AG04450 (cell line): ENCODE measurements around the gene EXOC3L2. TPM values are rescaled to one million over a fixed set of nuclear protein-coding genes. Genes with fewer than 3 reads are reported as not detected.

ENCODE experiments used
- CTCF ChIA-PET: fragments of 300-600, 350-600 bp; formaldehyde crosslinking; extraction: SDS; loops from one replicate; lab custom pipeline; 2022; ENCODE audit warnings: antibody characterized with exemption, inconsistent platforms; lab: Charles Lee
- POLR2A ChIA-PET: fragments of 350-600 bp; formaldehyde crosslinking; extraction: SDS; loops from one replicate; lab custom pipeline; 2021; ENCODE audit warnings: antibody characterized with exemption, inconsistent platforms; lab: Yijun Ruan, JAX
- DNase-seq: peaks from one replicate; pipeline ENCODE4 v3.0.0-alpha.2; 2011; ENCODE audit warnings: low read depth, low spot score
- H3K27ac ChIP-seq: one replicate; pipeline ENCODE4 v1.5.1; 2012; ENCODE audit warnings: low read depth, low read length, control low read depth
- H3K27me3 ChIP-seq: one replicate; pipeline ENCODE4 v1.6.0; 2012; ENCODE audit warnings: low read length; ENCODE audit not compliant: control insufficient read depth, insufficient read depth
- H3K4me3 ChIP-seq: 2 replicates; pipeline ENCODE4 v1.5.1; 2011; ENCODE audit warnings: mild to moderate bottlenecking, low read depth, low read length, control low read depth
- H3K9me3 ChIP-seq: 2 replicates; pipeline ENCODE4 v1.5.1; 2012; ENCODE audit warnings: low read length; ENCODE audit not compliant: control insufficient read depth, insufficient read depth
- CTCF ChIP-seq: IDR thresholded peaks from 2 replicates; pipeline ENCODE4 v1.5.1; 2011; ENCODE audit warnings: low read depth, low read length, control low read depth, inconsistent platforms
- polyA plus RNA-seq: library from polyadenylated mRNA; depleted of rRNA; stranded (reverse); fragments of >200 nt; gene quantifications from 2 replicates; pipeline ENCODE4 v1.2.3, GENCODE V29; 2011

The EXOC3L2 gene
- polyA plus RNA-seq, 1 experiment: not detected

DNA sequence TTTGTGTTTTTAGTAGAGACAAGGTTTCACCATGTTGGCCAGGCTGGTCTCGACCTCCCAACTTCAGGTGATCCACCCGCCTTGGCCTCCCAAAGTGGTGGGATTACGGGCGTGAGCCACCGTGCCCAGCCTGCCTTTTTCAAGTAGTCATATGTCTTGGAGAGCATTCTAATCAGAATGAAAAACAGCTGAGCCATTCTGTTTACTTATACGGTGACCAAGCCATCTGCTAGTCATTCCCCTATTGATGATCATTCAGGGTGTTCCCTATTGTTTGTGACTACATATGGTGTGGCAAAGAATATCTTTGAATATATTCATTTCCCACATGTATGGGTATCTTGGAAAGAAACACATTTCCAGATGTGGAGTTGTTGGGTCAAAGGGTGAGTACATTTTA, 49.4 kb downstream of the EXOC3L2 start:
- peaks cover 8% of the 10 kb centered on the region for H3K27me3 ChIP-seq
- CTCF ChIA-PET: no interaction called here
- no peaks in the 10 kb centered on the region for H3K9me3 ChIP-seq
- TF ChIP-seq CTCF: no peak
- no peak for DNase-seq
- H3K4me3 ChIP-seq: no peak overlapping the region
- H3K27ac ChIP-seq: no peak overlapping the region
- POLR2A ChIA-PET: no interaction called here

GRCh38 chr19:45191375-45191774, 53.8 kb downstream of the EXOC3L2 start:
- peaks cover 3% of the 10 kb centered on the region; the same call in 1 of the 2 replicates for H3K9me3 ChIP-seq
- H3K4me3 ChIP-seq: no peak overlapping the region
- no peak for DNase-seq
- TF ChIP-seq CTCF: no peak
- H3K27me3 ChIP-seq: no peaks in the 10 kb centered on the region
- CTCF ChIA-PET: no interaction called here
- POLR2A ChIA-PET: no interaction called here
- H3K27ac ChIP-seq: no peak overlapping the region

- no peak for TF ChIP-seq CTCF
- POLR2A ChIA-PET: no interaction called here
- no peaks in the 10 kb centered on the region for H3K27me3 ChIP-seq
- H3K9me3 ChIP-seq: peaks cover 3% of the 10 kb centered on the region; the same call in 1 of the 2 replicates
- no peak for DNase-seq
- H3K4me3 ChIP-seq: no peak overlapping the region
- CTCF ChIA-PET: no interaction called here
- H3K27ac ChIP-seq: no peak overlapping the region
These were observed 55.2 kb downstream of the EXOC3L2 start for GRCh38 chr19:45189971-45190370.

DNA sequence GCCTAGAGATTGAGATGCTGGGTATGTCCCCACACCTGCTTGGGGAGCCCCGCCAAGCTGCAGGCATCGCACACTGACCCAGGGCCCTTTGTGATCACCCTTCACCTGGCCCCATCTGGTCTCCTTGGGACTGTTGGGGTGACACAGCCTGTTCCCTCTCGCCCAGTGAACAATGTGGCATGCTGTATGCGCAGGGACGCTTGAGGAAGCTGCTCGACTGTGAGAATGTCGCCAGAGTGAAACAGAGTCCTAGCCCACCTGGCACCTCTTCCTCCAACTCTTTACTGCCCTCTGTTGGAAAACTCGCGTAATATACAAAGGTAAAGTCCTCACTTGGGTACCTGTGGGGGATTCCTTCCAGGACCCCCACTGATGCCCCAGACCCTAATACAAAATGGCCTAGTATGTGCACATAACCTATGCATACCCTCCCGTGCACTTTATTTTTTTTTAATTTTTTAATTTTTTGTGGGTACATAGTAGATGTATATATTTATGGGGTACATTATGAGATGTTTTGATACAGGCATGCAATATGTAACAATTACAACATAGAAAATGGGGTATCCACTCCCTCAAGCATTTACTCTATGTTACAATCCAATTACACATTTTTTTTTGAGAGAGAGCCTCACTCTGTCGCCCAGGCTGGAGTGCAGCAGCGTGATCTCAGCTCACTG, 57.6 kb downstream of the EXOC3L2 start:
- peak; percentile 38 for TF ChIP-seq CTCF
- ChIA-PET POLR2A (no interaction called here), CTCF (interaction anchor here (0.8 kb wide), 1 partner anchor 10 kb away, joined by 3 read pairs; the partner anchor contains the start of gene TRAPPC6A)
- no peak overlapping the region for H3K27ac ChIP-seq
- H3K9me3 ChIP-seq: peaks cover 3% of the 10 kb centered on the region; the same call in 1 of the 2 replicates
- no peaks in the 10 kb centered on the region for H3K27me3 ChIP-seq
- DNase-seq: no peak
- H3K4me3 ChIP-seq: no peak overlapping the region

- peaks cover 3% of the 10 kb centered on the region; the same call in 1 of the 2 replicates for H3K9me3 ChIP-seq
- ChIA-PET POLR2A (no interaction called here), CTCF (interaction anchor here (0.8 kb wide), 1 partner anchor 9 kb away, joined by 3 read pairs; the partner anchor contains the start of gene TRAPPC6A)
- H3K4me3 ChIP-seq: no peak overlapping the region
- no peak for TF ChIP-seq CTCF
- H3K27me3 ChIP-seq: no peaks in the 10 kb centered on the region
- no peak overlapping the region for H3K27ac ChIP-seq
- DNase-seq: no peak
These were observed 58.5 kb downstream of the EXOC3L2 start for GRCh38 chr19:45186509-45187334.
